Fibroblast of lung (primary cell): ENCODE results near the gene CLEC16A. TPM values are rescaled to one million over a fixed set of nuclear protein-coding genes. Genes with fewer than 3 reads are reported as not detected.

Experiments used
- DNase-seq, 2 donors: peaks; one replicate each; pipeline versions ENCODE4 v3.0.0 to v3.0.0-alpha.2; 2010; ENCODE audit warnings: low read depth in 2 of 2
- H2AFZ ChIP-seq: 2 replicates; pipeline ENCODE4 v1.5.1; 2012; ENCODE audit warnings: low read length, control low read depth, inconsistent platforms
- H3K27ac ChIP-seq: 2 replicates; pipeline ENCODE4 v1.5.1; 2011; ENCODE audit warnings: low read length, control low read depth; ENCODE audit not compliant: insufficient read depth
- H3K27me3 ChIP-seq: 2 replicates; pipeline ENCODE4 v1.5.1; 2011; ENCODE audit warnings: mild to moderate bottlenecking, low read length; ENCODE audit not compliant: control insufficient read depth, insufficient read depth
- H3K36me3 ChIP-seq: 2 replicates; pipeline ENCODE4 v1.5.1; 2011; ENCODE audit warnings: low read length; ENCODE audit not compliant: control insufficient read depth, insufficient read depth
- H3K4me1 ChIP-seq: 2 replicates; pipeline ENCODE4 v1.5.1; 2011; ENCODE audit warnings: low read length; ENCODE audit not compliant: control insufficient read depth, insufficient read depth; ENCODE audit errors: extremely low read depth
- H3K4me2 ChIP-seq: 2 replicates; pipeline ENCODE4 v1.5.1; 2011; ENCODE audit warnings: low read length, control low read depth; ENCODE audit not compliant: insufficient read depth; ENCODE audit errors: extremely low read depth
- H3K4me3 ChIP-seq, 4 experiments: fragments of 200-600 bp in 1 of 4; sonication (generic) in 1 of 4; replicated peaks in 1 of 4; 2 replicates each; pipeline ENCODE4 v1.5.1; 2011 to 2016; ENCODE audit warnings: low read length in 4 of 4, low read depth in 3 of 4, mild to moderate bottlenecking in 3 of 4, control low read depth in 2 of 4, inconsistent platforms in 1 of 4, mixed read lengths in 1 of 4; ENCODE audit not compliant: insufficient read depth in 1 of 4; ENCODE audit errors: control extremely low read depth in 1 of 4
- H3K79me2 ChIP-seq: 2 replicates; pipeline ENCODE4 v1.5.1; 2012; ENCODE audit warnings: mild to moderate bottlenecking, low read length, inconsistent platforms; ENCODE audit not compliant: control insufficient read depth, insufficient read depth
- H3K9ac ChIP-seq: 2 replicates; pipeline ENCODE4 v1.5.1; 2011; ENCODE audit warnings: mild to moderate bottlenecking, low read length, control low read depth; ENCODE audit not compliant: insufficient read depth
- H3K9me3 ChIP-seq: 2 replicates; pipeline ENCODE4 v1.5.1; 2012; ENCODE audit warnings: low read depth, low read length; ENCODE audit not compliant: control insufficient read depth, insufficient read depth
- H4K20me1 ChIP-seq: 2 replicates; pipeline ENCODE4 v1.5.1; 2011; ENCODE audit warnings: low read length; ENCODE audit not compliant: control insufficient read depth, insufficient read depth; ENCODE audit errors: extremely low read depth
- EZH2 ChIP-seq: IDR thresholded peaks from 2 replicates; pipeline ENCODE4 v1.5.1; 2012; ENCODE audit warnings: low read length, control low read depth, mild to moderate bottlenecking; ENCODE audit errors: missing control alignments
- polyA plus RNA-seq, 2 donors: library from polyadenylated mRNA; depleted of rRNA in 1 of 2; stranded (reverse) in 1 of 2; unstranded in 1 of 2; fragments of >200 nt; gene quantifications; 2 replicates each; pipeline ENCODE4 v1.2.1, GENCODE V29; 2011 to 2012; ENCODE audit warnings: missing spikeins in 1 of 2
- total RNA-seq: library from RNA; depleted of rRNA; stranded (reverse); fragments of >200 nt; gene quantifications from 2 replicates; pipeline ENCODE4 v1.2.1, GENCODE V29; 2014
- TF ChIP-seq, protein P1 (sequence below), 2 donors: IDR thresholded peaks in 1 of 2; conservative IDR thresholded peaks in 1 of 2; 1 replicate in 1 of 2; 2 replicates in 1 of 2; pipeline ENCODE4 v1.5.1; 2011 to 2012; ENCODE audit warnings: low read length in 2 of 2, control low read depth in 1 of 2, inconsistent platforms in 1 of 2, low read depth in 1 of 2, mild to moderate bottlenecking in 1 of 2

CLEC16A gene
- total and polyA plus RNA-seq, 2 donors (not counting 1 experiment from before 2014, with no cell fraction given), result 9.1 to 22.0 TPM

DNA sequence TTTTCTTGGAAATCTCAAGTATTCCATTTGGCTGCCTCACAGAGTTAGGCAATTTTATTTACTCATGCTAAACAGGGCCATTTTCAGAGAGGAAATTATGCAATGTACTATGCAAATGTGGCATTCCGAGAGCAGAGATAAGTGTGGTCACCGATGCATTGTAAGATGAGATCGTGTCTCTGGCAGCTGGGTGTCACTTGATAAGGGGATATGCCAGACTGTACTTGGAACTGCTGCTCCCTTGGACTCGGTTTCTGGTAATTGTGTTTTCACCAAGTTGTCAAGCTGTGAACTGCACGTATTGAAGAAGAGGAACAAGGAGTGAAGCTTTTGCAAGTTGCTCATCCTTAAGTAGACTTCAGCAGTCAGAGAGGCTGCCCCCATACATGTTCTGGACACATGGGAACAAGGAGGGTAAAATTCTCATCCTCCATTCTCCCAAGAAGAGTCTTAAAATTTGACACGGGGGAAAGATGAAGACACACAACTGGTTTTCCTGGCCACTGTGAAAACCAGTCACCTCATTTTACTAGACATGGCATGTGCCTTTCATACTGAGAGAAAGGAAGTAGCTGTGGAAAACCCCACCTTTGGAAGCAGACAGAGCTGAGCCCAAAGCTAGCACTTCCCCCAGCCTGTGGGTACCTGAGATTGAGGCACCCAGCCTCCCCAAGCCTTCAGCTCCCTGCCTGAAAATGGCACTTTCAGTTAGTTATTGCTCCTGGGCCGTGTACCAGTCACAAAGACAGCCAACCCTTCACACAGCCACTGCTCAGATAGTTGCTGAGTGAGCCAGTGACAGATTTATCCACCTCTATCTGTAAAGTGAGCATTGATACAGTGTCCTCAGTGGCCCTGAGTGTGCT lies 160.9 kb downstream of the CLEC16A start:
- Histone ChIP-seq H3K9ac (no peak overlapping the region), H3K36me3 (no peaks in the 10 kb centered on the region), H3K4me2 (peak overlapping the region; percentile 55), H2AFZ (no peak overlapping the region), H4K20me1 (no peaks in the 10 kb centered on the region), H3K4me1 (peaks cover 58% of the 10 kb centered on the region), H3K9me3 (no peaks in the 10 kb centered on the region), H3K27ac (peak overlapping the region; percentile 90), H3K79me2 (no peaks in the 10 kb centered on the region), H3K4me3 (no peak overlapping the region), H3K27me3 (no peaks in the 10 kb centered on the region)
- peak; percentile 97 for DNase-seq
- TF ChIP-seq, protein P1, sequence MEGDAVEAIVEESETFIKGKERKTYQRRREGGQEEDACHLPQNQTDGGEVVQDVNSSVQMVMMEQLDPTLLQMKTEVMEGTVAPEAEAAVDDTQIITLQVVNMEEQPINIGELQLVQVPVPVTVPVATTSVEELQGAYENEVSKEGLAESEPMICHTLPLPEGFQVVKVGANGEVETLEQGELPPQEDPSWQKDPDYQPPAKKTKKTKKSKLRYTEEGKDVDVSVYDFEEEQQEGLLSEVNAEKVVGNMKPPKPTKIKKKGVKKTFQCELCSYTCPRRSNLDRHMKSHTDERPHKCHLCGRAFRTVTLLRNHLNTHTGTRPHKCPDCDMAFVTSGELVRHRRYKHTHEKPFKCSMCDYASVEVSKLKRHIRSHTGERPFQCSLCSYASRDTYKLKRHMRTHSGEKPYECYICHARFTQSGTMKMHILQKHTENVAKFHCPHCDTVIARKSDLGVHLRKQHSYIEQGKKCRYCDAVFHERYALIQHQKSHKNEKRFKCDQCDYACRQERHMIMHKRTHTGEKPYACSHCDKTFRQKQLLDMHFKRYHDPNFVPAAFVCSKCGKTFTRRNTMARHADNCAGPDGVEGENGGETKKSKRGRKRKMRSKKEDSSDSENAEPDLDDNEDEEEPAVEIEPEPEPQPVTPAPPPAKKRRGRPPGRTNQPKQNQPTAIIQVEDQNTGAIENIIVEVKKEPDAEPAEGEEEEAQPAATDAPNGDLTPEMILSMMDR (conservative IDR thresholded peaks at IDR 0.05 in 1 of 2, IDR thresholded peaks at IDR 0.05 in 1 of 2; ENCODE audit: low read depth in 1 of 2, low read length in 2 of 2), result peak in 1 of 2 donors; percentile 2
- no peak for TF ChIP-seq EZH2

DNA sequence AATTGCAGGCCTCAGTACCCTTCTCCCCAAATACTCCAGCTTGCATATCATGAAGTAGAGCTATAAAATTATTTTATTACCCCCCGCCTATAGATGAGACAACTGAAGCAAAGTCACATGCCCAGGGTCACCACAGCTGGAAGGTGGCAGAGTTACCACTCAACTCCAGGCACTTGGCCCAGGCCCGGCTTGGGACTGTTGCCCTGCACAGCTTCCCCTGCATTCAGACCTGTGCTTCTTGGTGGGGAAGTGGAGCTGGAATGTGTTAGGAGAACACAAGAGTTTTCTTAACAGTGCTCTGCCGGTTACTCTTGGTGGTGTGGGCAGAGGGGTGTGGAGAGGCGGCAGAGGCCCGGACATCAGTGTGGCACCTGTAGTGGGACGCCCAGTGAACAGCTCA lies 162.4 kb downstream of the CLEC16A start:
- H3K4me1 ChIP-seq, result peaks cover 53% of the 10 kb centered on the region
- no peaks in the 10 kb centered on the region for H3K9me3 ChIP-seq
- H3K4me3 ChIP-seq, result no peak overlapping the region
- no peaks in the 10 kb centered on the region for H3K27me3 ChIP-seq
- H3K4me2 ChIP-seq, result no peak overlapping the region
- no peaks in the 10 kb centered on the region for H3K79me2 ChIP-seq
- no peak overlapping the region for H3K9ac ChIP-seq
- H2AFZ ChIP-seq, result no peak overlapping the region
- no peaks in the 10 kb centered on the region for H4K20me1 ChIP-seq
- no peak overlapping the region for H3K27ac ChIP-seq
- no peaks in the 10 kb centered on the region for H3K36me3 ChIP-seq
- no peak for DNase-seq
- no peak for TF ChIP-seq EZH2
- TF ChIP-seq, protein P1 (conservative IDR thresholded peaks at IDR 0.05 in 1 of 2, IDR thresholded peaks at IDR 0.05 in 1 of 2; ENCODE audit: low read depth in 1 of 2, low read length in 2 of 2), result no peak

DNA sequence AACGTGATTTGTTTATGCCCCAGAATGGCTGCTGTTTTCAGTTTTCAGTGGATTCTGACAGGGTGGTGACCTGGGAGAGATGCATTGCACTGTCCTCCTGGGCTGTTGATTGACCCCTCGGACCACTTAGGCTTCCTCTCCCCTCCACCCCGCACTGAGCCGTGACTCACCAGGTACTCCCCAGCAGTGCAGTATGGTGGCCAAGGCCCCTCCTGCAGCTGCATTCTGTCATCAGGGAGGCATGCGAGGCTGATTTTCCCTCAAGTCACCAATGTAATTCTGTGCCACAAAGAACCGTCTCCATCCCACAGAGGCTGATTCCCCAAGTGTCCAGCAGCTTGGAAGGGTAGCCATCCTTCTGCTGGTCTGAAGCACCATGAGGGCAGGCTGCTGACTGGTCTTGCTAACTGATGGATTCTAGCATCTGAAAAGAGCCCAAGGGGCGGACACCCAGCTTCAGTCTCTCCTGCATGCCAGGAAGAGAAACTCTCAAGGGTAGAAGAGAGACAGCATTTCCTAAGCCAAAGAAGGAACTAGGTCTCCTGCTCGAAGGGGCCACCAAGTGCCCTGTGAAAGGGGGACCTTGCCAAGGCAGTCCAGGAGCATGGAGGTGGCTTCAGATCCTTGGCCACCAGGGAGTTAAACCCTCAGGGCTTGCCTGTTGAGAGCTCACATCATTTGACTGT lies 163.6 kb downstream of the CLEC16A start:
- TF ChIP-seq EZH2, result no peak
- H3K4me2 ChIP-seq, result no peak overlapping the region

More for the DNA sequence above, 163.6 kb downstream of the CLEC16A start:
- H3K4me3 ChIP-seq, result no peak overlapping the region
- no peak overlapping the region for H3K9ac ChIP-seq
- H2AFZ ChIP-seq, result no peak overlapping the region
- H3K4me1 ChIP-seq, result peaks cover 46% of the 10 kb centered on the region
- no peaks in the 10 kb centered on the region for H3K36me3 ChIP-seq
- H4K20me1 ChIP-seq, result no peaks in the 10 kb centered on the region
- H3K9me3 ChIP-seq, result no peaks in the 10 kb centered on the region
- H3K27me3 ChIP-seq, result no peaks in the 10 kb centered on the region
- DNase-seq, result peak; percentile 75 to 88
- H3K27ac ChIP-seq, result peak overlapping the region; percentile 64
- H3K79me2 ChIP-seq, result no peaks in the 10 kb centered on the region
